GM19240 (cell line): ENCODE results near the gene NCOR2.

Source experiments
- DNase-seq: peaks from one replicate; pipeline ENCODE4 v3.0.0; 2011; ENCODE audit warnings: low spot score; ENCODE audit not compliant: insufficient read length

The NCOR2 gene

DNA sequence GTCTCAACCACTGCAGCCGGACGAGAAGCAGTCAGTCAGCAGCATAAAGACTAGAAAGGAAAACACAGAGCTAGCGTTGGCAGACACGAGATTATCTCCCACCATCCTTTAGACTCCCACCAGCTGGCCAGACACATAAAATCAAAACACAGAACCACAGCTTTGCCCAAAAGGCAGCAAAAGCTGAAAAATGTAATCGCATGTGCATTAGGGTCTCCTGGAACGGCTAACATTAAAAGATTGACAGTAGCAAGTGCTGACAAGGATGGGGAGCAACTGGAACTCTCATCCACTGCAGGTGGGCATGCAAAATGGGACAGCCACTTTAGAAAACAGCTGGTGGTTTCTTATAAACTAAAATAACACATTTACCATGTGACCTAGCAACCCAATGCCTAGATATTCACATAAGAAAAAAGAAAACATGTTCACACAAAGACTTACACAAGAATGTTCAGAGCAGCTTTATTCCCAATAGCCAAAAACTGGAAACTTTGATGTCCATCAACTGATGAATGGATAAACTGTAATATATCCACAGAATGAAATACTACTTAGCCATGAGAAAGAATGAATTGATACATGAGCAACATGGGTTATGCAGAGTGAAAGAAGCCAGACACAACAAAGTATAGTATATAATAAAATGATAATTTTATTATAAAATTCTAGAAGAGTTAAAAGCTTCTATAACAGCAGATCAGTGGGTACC lies 37.7 kb downstream of the NCOR2 start:
- DNase-seq: no peak

DNA sequence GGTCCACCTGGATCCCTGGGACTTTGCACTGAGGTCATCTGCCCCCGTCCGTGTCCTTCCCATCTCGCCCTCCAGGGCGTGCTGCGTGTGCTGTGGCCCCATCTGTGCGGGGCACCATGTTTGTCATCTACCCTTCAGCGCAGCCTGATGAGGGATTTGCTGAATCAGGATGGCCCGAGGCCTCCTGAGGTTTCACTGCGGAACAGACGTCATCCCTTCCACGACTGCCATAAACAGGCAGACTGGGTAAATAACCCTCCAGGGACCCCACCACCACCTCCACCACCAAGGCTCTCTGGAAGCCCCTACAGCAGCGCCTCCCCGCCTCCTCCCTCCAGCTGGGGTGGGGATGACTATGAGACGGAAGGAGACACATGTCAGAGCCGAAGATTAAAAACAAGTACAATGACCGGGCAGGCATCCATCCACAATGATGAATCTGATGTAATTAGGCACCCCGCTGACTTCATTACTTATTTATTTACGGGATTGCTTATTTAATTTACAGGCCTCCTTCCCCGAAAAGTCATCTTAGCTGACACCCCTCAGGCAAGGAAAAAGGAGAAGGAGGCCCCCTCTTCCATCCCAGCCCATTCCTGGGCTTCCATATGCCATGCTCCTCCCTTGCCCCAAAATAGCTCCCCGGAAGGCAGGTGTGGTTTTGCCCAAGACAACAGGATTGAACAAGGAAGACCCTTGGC lies 39.4 kb downstream of the NCOR2 start:
- no peak for DNase-seq

DNA sequence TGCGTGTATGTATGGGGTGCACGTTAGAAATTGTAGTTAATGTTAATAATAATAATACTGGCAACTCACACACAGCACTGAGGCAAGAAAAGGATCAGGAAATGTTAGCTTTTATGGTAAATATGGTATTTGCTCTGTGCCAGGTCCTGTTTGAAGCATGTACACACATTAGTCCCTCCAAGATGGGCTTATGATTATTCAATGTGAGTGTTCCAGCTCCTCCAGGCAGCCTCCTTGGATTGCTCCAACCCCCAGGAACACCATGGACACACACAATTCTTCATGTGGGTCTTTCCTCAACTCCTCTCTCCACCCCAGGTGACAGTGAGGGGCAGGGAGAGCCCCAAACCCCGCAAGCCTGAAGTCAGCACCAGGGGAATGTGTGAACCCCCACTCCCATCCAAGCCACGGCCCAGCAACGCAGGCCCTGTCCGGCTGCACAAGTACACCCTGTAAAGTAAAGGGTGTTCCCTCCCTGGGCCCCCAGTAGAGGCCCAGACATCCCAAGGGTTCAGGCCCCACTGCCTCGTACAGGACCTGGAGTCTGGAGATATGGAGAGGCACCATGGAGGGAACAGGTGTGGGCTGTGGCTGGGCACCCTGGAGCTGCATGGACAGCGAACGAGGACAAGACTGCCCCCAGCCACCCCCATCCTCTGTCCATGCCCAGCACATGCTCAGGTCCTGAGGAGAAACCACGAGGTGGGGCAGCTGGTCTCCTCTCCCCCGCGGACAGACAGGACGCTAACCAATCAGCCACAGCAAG lies 41.3 kb downstream of the NCOR2 start:
- DNase-seq: no peak

DNA sequence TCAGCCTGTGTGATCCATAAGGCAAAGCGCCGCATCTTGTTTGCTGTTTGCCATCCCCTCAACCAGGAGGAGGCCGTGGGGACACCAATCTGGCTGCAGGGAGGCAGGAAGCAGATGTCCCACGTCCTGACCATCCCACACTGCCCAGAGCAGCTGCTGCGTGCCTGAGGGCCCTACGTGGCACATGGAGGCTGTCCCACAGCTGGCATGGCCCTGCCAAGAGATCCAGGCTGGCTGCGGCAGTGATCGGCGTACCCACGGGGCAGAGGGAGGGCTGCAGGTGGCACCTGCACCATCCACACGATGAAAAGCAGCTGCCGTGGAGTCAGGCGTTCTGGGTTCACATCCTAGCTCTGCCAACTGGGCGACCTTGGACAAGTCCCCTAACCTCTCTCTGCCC lies 42.0 kb downstream of the NCOR2 start:
- no peak for DNase-seq

DNA sequence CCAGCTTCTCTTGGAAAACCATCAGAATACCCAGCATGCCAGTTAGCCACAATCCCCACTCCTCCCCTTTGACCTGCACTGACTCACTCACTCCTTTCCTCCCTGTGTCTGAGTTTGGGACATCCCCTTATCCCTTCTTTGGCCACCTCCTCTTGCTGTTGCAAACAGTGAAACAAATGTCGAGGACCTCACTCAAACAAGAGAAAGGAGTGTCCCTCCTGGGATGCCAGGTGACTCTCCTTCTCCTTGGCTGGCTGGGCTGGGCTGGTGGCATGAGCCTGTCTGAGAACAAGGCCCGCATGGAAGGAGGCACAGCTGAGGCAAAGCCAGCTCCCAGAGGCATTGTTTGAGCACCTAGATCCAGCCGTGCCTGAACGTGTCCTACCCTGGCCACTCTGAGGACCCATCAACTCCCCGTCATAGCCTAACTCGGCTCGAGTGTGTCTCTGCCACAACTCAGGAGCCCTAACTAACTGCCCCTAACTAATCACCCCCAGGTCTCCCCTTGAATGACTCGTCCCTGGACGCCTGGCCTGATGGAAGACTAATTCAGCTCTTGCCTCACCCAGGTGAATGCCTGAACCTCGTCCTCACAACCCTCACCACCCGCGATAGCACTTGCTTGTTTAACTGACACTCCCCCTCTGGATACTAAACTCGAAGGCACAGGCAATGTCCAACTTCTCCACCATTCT lies 43.0 kb downstream of the NCOR2 start:
- DNase-seq: no peak

DNA sequence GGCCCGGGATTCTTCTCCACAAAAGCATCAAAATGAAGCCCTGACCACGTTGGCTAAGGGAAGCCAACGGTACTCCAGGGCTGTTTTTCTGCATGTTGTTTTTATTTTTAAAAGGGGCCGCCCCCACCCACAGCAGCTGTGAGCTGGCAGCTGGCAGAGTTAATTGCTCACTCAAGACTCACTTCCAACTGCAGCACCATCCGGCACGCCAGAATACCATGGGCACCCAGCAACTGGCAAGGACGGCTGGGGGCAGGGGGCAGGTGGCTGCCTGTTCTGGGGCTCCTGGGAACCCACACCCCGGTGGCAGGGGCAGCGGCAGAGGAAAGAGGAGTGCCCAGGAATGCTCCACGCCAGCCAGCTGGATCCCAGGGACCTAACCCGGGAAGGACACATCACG lies 44.3 kb downstream of the NCOR2 start:
- no peak for DNase-seq

DNA sequence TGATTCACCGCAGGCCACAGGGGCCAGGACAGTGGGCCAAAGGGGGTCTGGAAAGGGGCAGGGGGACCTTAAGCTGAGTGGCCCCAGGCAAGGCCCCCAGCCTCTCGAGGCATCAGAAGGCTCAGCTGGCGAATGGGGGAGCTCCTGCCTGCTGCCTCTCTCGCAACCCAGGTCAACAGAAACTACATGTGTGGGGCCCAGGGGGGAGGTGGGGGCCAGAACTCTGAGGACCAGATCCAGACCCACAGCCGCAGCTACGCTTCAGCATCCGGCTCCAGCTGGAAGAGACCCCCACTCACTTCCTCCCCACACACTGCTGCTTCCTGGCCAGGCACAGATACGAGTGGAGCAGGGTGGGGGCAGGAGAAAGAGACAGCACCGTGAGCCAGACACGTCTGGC lies 46.5 kb downstream of the NCOR2 start:
- no peak for DNase-seq

DNA sequence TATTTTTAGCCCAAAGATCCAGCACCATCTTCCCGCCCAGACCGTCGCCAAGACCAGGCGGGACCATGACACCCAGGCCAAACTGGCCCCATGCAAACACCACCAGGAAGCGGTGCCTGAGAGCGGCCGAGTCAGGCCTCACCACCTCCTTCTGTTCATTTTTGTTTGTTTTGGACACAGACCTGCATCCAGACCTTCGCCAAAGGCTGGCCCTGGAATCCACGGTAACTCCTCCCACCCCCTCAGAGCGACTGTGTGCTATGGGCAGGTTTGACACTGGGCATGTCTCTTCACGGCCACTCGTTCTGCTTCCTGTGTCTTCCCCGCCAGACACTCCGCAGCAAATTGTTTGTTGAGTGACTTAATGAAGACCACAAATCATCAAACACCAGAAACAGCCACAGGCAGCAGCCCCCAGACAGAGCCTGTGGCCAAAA lies 47.1 kb downstream of the NCOR2 start:
- DNase-seq: no peak

DNA sequence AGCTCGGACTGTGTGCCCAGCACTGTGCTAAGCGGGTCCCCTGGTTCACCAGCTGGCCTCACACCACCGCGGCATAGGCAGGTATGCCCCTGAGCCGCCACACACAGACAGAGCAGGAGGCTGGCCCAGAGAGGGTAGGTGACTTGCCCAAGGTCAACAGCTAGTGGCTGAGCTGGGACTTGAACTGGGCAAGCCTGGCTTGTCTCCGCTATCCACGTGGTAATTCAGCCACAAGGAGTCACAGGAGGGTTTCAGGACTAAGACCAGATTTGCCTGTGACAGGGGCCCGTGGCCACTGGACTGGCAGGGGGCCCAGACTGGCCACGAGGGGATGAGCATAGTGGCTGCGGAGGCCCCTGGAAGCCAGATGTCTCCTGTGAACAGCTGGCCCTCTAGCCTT lies 47.7 kb downstream of the NCOR2 start:
- DNase-seq: no peak

DNA sequence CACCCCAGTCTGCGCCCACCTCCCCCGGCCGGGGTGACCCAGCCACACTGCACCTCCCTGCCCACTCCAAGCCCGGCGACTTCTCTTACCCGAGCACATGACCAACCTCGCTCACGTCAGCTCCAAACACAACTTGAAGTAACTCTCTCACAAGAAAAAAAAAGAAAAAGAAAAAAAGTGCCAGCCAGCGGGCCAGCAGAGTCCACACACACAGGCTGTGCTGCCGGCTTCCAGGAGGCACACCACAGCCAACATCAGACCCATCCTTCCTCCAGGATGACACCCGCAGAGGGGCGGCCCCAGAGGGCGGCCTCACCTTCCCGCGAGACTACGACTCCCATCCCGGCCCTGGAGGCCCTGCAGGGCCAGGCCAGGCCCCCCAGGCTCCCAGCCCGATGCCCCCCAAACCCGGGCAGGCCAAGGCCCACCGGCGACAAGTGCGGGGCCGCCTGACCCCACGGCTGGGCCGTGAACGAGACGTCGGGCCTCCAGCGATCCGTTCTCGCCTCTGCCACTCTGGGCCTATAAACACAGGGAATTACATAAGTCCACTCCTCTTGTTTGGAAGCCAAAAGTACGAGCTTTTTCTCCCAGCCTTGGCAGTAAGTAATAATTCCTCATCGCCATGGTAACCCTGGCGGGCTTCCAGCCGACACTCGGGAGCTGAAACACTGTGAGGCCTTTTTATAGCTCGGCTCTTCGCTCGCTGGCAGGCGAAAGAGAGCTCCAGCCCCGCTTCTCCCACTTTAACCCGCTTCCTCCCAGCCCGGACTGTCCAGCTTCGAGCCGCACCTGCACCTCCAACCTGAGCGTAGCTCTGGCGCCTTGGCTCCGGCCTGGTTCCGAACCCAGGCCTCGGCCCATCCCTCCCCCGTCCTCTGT lies 49.1 kb downstream of the NCOR2 start:
- DNase-seq: no peak
